ENCODE results near the gene ZBTB32.

GRCh38 chr19:35754370-35755130 lies 50.2 kb downstream of the ZBTB32 start:
- TF ChIP-seq, protein P1, sequence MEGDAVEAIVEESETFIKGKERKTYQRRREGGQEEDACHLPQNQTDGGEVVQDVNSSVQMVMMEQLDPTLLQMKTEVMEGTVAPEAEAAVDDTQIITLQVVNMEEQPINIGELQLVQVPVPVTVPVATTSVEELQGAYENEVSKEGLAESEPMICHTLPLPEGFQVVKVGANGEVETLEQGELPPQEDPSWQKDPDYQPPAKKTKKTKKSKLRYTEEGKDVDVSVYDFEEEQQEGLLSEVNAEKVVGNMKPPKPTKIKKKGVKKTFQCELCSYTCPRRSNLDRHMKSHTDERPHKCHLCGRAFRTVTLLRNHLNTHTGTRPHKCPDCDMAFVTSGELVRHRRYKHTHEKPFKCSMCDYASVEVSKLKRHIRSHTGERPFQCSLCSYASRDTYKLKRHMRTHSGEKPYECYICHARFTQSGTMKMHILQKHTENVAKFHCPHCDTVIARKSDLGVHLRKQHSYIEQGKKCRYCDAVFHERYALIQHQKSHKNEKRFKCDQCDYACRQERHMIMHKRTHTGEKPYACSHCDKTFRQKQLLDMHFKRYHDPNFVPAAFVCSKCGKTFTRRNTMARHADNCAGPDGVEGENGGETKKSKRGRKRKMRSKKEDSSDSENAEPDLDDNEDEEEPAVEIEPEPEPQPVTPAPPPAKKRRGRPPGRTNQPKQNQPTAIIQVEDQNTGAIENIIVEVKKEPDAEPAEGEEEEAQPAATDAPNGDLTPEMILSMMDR (IDR thresholded peaks at IDR 0.05), result no peak
- TF ChIP-seq EP300 (IDR thresholded peaks at IDR 0.05) (no peak), POLR2A (IDR thresholded peaks at IDR 0.05) (no peak), POLR2AphosphoS5 (IDR thresholded peaks at IDR 0.05) (no peak)

Data from upper lobe of left lung (tissue), 4 donors.